HG03064 (cell line): Measurements from ENCODE around the gene ZNF382.

Source experiments
- ATAC-seq: cut with Tn5 transposase; IDR thresholded peaks from one replicate; pipeline ENCODE4 v1.9.1; 2021; ENCODE audit warnings: low read depth; ENCODE audit not compliant: unreplicated experiment

Gene ZNF382

GRCh38 chr19:36674201-36674600 lies 69.1 kb downstream of the ZNF382 start:
- no peak for ATAC-seq

DNA sequence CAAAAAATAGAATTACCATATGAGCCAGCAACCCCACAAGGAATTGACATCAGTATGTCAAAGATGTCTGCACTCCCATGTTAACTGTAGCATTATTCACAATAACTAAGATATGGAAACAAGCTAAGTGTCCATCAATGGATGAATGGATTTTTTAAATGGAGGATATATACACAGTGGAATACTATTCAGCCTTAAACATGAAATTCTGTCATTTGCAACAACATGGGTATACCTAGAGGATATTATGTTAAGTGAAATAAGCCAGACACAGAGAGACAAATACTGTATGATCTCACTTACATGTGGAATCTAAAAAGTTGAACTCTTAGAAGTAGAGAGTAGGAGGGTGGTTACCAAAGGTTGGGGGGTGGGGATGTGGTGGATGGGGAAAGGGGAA lies 74.3 kb downstream of the ZNF382 start:
- no peak for ATAC-seq
